Measurements from ENCODE around the gene ADCY4.

The ADCY4 gene

DNA sequence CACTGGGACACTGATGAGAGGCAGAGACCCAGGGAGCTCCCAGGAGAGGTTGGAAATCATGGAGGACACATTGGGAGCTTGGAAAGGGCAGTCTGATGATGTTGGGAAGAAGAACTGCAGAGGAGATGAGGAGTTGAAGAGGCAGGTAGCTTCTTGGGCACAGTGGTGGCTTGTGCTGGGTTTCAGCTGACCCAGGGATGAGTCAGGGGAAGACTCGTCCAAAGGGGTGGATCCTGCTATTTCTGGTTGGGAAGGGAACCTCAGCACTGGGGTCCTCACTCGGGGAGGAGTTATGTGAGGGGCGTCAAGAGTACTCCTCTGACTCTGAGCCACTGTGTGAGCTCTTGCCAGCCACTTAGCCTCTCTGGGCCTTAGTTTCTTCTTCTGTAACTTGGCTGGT is 11.5 kb downstream of the ADCY4 start:
- TF ChIP-seq, protein P1, sequence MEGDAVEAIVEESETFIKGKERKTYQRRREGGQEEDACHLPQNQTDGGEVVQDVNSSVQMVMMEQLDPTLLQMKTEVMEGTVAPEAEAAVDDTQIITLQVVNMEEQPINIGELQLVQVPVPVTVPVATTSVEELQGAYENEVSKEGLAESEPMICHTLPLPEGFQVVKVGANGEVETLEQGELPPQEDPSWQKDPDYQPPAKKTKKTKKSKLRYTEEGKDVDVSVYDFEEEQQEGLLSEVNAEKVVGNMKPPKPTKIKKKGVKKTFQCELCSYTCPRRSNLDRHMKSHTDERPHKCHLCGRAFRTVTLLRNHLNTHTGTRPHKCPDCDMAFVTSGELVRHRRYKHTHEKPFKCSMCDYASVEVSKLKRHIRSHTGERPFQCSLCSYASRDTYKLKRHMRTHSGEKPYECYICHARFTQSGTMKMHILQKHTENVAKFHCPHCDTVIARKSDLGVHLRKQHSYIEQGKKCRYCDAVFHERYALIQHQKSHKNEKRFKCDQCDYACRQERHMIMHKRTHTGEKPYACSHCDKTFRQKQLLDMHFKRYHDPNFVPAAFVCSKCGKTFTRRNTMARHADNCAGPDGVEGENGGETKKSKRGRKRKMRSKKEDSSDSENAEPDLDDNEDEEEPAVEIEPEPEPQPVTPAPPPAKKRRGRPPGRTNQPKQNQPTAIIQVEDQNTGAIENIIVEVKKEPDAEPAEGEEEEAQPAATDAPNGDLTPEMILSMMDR (conservative IDR thresholded peaks at IDR 0.05): no peak
- TF ChIP-seq ZFX (IDR thresholded peaks at IDR 0.05): no peak
- H3K27ac ChIP-seq: no peak overlapping the region

DNA sequence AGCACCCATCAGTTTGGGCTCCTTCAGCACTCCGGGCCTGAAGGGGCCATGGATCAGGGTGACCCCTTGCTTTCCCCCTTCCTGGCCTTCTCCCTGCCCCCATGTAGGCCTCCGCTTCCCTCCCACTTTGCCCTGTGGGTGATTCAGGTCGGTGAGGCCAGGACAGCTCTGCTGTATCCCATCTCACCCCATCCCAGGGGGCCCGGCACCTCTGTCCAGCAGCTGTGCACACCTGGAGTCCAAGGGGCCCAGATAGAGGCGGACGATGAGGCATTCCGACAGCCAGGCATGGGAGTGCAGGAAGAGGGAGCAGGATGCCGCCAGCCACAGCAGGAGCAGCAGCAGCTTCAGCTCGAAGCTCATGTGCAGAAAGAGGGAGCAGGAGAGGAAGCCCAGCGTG is 12.2 kb downstream of the ADCY4 start:
- no peak for TF ChIP-seq ZFX (IDR thresholded peaks at IDR 0.05)
- TF ChIP-seq, protein P1 (conservative IDR thresholded peaks at IDR 0.05): no peak
- no peak overlapping the region for H3K27ac ChIP-seq

DNA sequence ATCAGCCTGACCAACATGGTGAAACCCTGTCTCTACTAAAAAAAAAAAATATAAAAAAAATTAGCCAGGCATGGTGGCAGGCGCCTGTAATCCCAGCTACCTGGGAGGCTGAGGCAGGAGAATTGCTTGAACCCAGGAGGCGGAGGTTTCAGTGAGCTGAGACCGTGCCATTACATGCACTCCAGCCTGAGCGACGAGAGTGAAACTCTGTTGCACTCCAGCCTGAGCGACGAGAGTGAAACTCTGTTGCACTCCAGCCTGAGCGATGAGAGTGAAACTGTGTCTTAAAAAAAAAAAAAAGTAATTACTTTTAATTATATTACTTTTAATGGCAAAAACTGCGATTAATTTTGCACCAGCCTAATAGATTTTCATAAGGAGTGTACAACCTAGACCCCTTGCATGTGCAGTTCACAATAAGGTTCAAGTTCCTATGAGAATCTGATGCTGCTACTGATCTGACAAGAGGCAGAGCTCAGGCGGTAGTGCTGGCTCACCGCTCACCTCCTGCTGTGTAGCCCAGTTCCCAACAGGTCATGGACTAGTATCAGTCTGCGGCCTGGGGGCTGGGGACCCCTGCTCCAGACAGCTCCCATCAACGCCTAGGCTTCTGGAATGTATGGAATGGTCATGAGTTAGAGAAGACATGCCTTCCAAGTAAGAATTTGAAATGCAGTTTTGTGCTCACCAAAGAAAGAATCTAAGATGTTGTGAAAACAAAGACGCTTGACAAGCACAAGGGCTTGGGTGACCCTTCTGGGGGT is 13.5 kb downstream of the ADCY4 start:
- H3K27ac ChIP-seq: no peak overlapping the region
- TF ChIP-seq ZFX (IDR thresholded peaks at IDR 0.05): no peak
- TF ChIP-seq, protein P1 (conservative IDR thresholded peaks at IDR 0.05): no peak

DNA sequence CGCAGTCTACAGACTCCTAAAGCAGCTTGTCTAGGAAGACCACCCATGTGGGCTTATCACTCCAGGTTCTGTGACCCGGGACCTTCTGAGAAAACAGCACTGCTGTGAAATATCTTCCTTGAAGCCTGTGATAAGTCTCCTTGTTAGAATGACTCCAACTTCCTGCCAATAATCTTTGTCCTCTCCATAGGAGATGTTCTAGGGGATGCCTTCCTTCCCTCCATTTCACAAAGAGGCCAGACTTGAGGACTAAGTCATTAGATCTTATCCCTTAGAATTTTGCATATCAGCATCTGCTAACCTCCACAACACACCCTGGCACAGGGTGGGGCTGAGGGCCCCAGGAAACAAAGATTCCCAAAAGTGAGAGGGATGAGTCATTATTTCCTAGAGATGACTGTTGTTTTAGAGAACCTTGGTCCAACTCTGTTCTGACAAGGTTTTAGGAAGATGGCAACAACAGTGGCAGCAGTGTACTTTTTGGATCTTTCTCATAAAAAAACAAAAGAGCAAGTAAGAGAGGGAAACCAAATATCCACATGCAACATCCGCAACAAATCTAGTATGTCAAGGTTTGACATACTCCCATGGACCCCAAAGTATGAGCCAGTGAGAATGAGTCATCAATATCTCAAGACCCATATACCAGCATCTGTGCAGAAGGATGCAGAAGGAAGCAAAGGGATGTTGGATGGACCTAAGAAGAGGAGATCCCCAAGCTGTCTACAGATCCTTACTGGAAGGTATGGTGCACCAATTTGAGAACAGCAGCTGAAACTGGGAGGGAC is 17.5 kb downstream of the ADCY4 start:
- TF ChIP-seq ZFX (IDR thresholded peaks at IDR 0.05): no peak
- TF ChIP-seq, protein P1 (conservative IDR thresholded peaks at IDR 0.05): no peak
- no peak overlapping the region for H3K27ac ChIP-seq

DNA sequence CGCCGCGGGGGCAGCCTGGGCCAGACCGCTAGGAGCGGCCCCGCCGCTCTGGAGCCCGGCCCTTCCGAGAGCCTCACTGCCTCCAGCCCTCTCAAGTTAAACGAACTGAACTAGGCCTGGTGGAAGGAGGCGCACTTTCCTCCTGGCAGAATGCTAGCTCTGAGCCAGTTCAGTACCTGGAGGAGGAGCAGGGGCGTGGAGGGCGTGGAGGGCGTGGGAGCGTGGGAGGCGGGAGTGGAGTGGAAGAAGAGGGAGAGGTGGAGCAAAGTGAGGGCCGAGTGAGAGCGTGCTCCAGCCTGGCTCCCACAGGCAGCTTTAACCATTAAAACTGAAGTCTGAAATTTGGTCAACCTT is 18.3 kb downstream of the ADCY4 start:
- no peak overlapping the region for H3K27ac ChIP-seq
- TF ChIP-seq, protein P1 (conservative IDR thresholded peaks at IDR 0.05): no peak
- TF ChIP-seq ZFX (IDR thresholded peaks at IDR 0.05): no peak

DNA sequence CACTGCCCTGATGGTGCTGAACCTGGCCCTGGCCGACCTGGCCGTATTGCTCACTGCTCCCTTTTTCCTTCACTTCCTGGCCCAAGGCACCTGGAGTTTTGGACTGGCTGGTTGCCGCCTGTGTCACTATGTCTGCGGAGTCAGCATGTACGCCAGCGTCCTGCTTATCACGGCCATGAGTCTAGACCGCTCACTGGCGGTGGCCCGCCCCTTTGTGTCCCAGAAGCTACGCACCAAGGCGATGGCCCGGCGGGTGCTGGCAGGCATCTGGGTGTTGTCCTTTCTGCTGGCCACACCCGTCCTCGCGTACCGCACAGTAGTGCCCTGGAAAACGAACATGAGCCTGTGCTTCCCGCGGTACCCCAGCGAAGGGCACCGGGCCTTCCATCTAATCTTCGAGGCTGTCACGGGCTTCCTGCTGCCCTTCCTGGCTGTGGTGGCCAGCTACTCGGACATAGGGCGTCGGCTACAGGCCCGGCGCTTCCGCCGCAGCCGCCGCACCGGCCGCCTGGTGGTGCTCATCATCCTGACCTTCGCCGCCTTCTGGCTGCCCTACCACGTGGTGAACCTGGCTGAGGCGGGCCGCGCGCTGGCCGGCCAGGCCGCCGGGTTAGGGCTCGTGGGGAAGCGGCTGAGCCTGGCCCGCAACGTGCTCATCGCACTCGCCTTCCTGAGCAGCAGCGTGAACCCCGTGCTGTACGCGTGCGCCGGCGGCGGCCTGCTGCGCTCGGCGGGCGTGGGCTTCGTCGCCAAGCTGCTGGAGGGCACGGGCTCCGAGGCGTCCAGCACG is 18.9 kb downstream of the ADCY4 start:
- no peak overlapping the region for H3K27ac ChIP-seq
- TF ChIP-seq ZFX (IDR thresholded peaks at IDR 0.05): no peak
- TF ChIP-seq, protein P1 (conservative IDR thresholded peaks at IDR 0.05): no peak
